ENCODE results near the gene RGCC.
A peak's percentile ranks its signal among the peaks of the same experiment; 100 is the strongest.

RGCC gene

GRCh38 chr13:41452462-41452861 lies 4.9 kb upstream of the RGCC start:
- DNase-seq (ENCODE audit: low read depth in 1 of 2, low spot score in 1 of 2): no peak

GRCh38 chr13:41453620-41454019 lies 3.7 kb upstream of the RGCC start:
- no peak for DNase-seq (ENCODE audit: low read depth in 1 of 2, low spot score in 1 of 2)

GRCh38 chr13:41454170-41454569 lies 3.2 kb upstream of the RGCC start:
- no peak for DNase-seq (ENCODE audit: low read depth in 1 of 2, low spot score in 1 of 2)

GRCh38 chr13:41455725-41456419 lies 1.5 kb upstream of the RGCC start:
- DNase-seq (ENCODE audit: low read depth in 1 of 2, low spot score in 1 of 2): no peak

- peak in 1 of 2 donors; percentile 29 for DNase-seq (ENCODE audit: low read depth in 1 of 2, low spot score in 1 of 2)
Measured at GRCh38 chr13:41457589-41458186, 338 bp downstream of the RGCC start.

GRCh38 chr13:41458187-41458760 lies 924 bp downstream of the RGCC start:
- peak; percentile 27 to 44 for DNase-seq (ENCODE audit: low read depth in 1 of 2, low spot score in 1 of 2)

GRCh38 chr13:41458761-41459431 lies 1.5 kb downstream of the RGCC start:
- peak; percentile 37 to 45 for DNase-seq (ENCODE audit: low read depth in 1 of 2, low spot score in 1 of 2)

GRCh38 chr13:41459432-41460073 lies 2.2 kb downstream of the RGCC start:
- no peak for DNase-seq (ENCODE audit: low read depth in 1 of 2, low spot score in 1 of 2)

GRCh38 chr13:41460074-41460465 lies 2.7 kb downstream of the RGCC start:
- DNase-seq (ENCODE audit: low read depth in 1 of 2, low spot score in 1 of 2): no peak

- no peak for DNase-seq (ENCODE audit: low read depth in 1 of 2, low spot score in 1 of 2)
Measured at GRCh38 chr13:41460930-41461329, 3.6 kb downstream of the RGCC start.

- DNase-seq (ENCODE audit: low read depth in 1 of 2, low spot score in 1 of 2): no peak
Measured at GRCh38 chr13:41461527-41462139, 4.3 kb downstream of the RGCC start.

GRCh38 chr13:41462427-41462826 lies 5.1 kb downstream of the RGCC start:
- no peak for DNase-seq (ENCODE audit: low read depth in 1 of 2, low spot score in 1 of 2)

GRCh38 chr13:41463838-41464602 lies 6.7 kb downstream of the RGCC start:
- DNase-seq (ENCODE audit: low read depth in 1 of 2, low spot score in 1 of 2): no peak

- DNase-seq (ENCODE audit: low read depth in 1 of 2, low spot score in 1 of 2): peak; percentile 66 to 76
Measured at GRCh38 chr13:41465241-41465847, 8.0 kb downstream of the RGCC start.

- DNase-seq (ENCODE audit: low read depth in 1 of 2, low spot score in 1 of 2): no peak
Measured at GRCh38 chr13:41465898-41466320, 8.6 kb downstream of the RGCC start.

GRCh38 chr13:41467425-41467945 lies 10.1 kb downstream of the RGCC start:
- DNase-seq (ENCODE audit: low read depth in 1 of 2, low spot score in 1 of 2): no peak

- DNase-seq (ENCODE audit: low read depth in 1 of 2, low spot score in 1 of 2): no peak
Measured at GRCh38 chr13:41468631-41469030, 11.3 kb downstream of the RGCC start.

GRCh38 chr13:41470196-41470595 lies 12.8 kb downstream of the RGCC start:
- no peak for DNase-seq (ENCODE audit: low read depth in 1 of 2, low spot score in 1 of 2)

GRCh38 chr13:41471785-41472184 lies 14.4 kb downstream of the RGCC start:
- no peak for DNase-seq (ENCODE audit: low read depth in 1 of 2, low spot score in 1 of 2)

GRCh38 chr13:41487222-41487621 lies 29.9 kb downstream of the RGCC start:
- no peak for DNase-seq (ENCODE audit: low read depth in 1 of 2, low spot score in 1 of 2)

All from stimulated activated CD4-positive, alpha-beta T cell treated with anti-CD3 and anti-CD28 coated beads, Interleukin-15, amount 100 ng/mL, for 1 hour (primary cell).